Panc1 (cell line): ENCODE data around the gene USP38.
A peak's percentile ranks its signal among the peaks of the same experiment; 100 is the strongest.

Source experiments
- POLR2AphosphoS5 ChIP-seq: IDR thresholded peaks from 2 replicates; pipeline ENCODE4 v1.6.1; 2012; ENCODE audit warnings: mild to moderate bottlenecking, low read depth, low read length, moderate library complexity
- TF ChIP-seq, protein P1 (sequence below): fragments of 450-650 bp; IDR thresholded peaks from 2 replicates; pipeline ENCODE4 v1.5.1; 2017; ENCODE audit warnings: mild to moderate bottlenecking

DNA sequence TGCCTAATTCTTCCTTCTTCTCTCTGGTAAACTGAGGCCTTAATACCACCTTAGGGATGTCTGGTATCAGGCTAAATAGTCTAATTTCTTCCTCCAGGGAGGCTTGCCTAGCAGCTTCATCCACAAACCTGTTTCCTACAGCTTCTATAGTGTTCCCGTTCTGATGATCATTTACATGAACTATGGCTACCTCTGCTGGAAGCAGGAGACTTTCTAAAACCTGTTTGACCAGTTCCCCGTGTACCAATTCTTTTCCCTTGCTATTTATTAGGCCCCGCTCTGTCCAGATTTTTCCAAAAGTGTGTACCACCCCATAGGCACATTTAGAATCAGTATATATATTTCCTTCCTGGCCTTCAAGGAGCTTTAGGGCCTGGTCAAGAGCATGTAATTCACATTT is 5.8 kb upstream of the USP38 start:
- TF ChIP-seq, protein P1, sequence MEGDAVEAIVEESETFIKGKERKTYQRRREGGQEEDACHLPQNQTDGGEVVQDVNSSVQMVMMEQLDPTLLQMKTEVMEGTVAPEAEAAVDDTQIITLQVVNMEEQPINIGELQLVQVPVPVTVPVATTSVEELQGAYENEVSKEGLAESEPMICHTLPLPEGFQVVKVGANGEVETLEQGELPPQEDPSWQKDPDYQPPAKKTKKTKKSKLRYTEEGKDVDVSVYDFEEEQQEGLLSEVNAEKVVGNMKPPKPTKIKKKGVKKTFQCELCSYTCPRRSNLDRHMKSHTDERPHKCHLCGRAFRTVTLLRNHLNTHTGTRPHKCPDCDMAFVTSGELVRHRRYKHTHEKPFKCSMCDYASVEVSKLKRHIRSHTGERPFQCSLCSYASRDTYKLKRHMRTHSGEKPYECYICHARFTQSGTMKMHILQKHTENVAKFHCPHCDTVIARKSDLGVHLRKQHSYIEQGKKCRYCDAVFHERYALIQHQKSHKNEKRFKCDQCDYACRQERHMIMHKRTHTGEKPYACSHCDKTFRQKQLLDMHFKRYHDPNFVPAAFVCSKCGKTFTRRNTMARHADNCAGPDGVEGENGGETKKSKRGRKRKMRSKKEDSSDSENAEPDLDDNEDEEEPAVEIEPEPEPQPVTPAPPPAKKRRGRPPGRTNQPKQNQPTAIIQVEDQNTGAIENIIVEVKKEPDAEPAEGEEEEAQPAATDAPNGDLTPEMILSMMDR = peak; percentile 17; the same call in 1 of the 2 replicates
- no peak for TF ChIP-seq POLR2AphosphoS5
